IMR-90 (cell line): ENCODE data around the gene MACROD1.

Source experiments
- BHLHE40 ChIP-seq: fragments of 150-350 bp; IDR thresholded peaks from 2 replicates; pipeline ENCODE4 v1.6.1; 2016; ENCODE audit warnings: mild to moderate bottlenecking, low read depth, low read length
- CEBPB ChIP-seq: IDR thresholded peaks from 2 replicates; pipeline ENCODE4 v1.6.1; 2012; ENCODE audit warnings: low read depth, low read length, improper control_type of control experiment
- CTCF ChIP-seq: conservative IDR thresholded peaks from 2 replicates; pipeline ENCODE4 v1.5.1; 2012; ENCODE audit warnings: mild to moderate bottlenecking, low read depth, low read length, improper control_type of control experiment
- ELK1 ChIP-seq: fragments of 150-350 bp; IDR thresholded peaks from 2 replicates; pipeline ENCODE4 v1.6.1; 2016; ENCODE audit warnings: low read depth, mild to moderate bottlenecking, low read length, moderate library complexity, borderline replicate concordance
- FOS ChIP-seq: fragments of 150-350 bp; IDR thresholded peaks from 2 replicates; pipeline ENCODE4 v1.6.1; 2016; ENCODE audit warnings: low read depth, low read length
- MAFK ChIP-seq: IDR thresholded peaks from 2 replicates; pipeline ENCODE4 v1.6.1; 2012; ENCODE audit warnings: low read depth, low read length, improper control_type of control experiment
- MXI1 ChIP-seq: IDR thresholded peaks from 2 replicates; pipeline ENCODE4 v1.6.1; 2012; ENCODE audit warnings: low read depth, mild to moderate bottlenecking, low read length, moderate library complexity, borderline replicate concordance
- POLR2A ChIP-seq: IDR thresholded peaks from 2 replicates; pipeline ENCODE4 v1.6.1; 2012; ENCODE audit warnings: mild to moderate bottlenecking, low read depth, low read length
- RAD21 ChIP-seq: IDR thresholded peaks from 2 replicates; pipeline ENCODE4 v1.6.1; 2012; ENCODE audit warnings: low read length, improper control_type of control experiment
- RFX5 ChIP-seq: IDR thresholded peaks from 2 replicates; pipeline ENCODE4 v1.8.0; 2012; ENCODE audit warnings: low read depth, mild to moderate bottlenecking, low read length, moderate library complexity
- SMC3 ChIP-seq: fragments of 150-350 bp; IDR thresholded peaks from 2 replicates; pipeline ENCODE4 v1.6.1; 2016; ENCODE audit warnings: low read depth, mild to moderate bottlenecking, antibody characterized with exemption, low read length, moderate library complexity
- USF2 ChIP-seq: fragments of 150-350 bp; IDR thresholded peaks from 2 replicates; pipeline ENCODE4 v1.6.1; 2017; ENCODE audit warnings: mild to moderate bottlenecking, antibody characterized with exemption, low read length, low read depth

- no peak for TF ChIP-seq BHLHE40
- TF ChIP-seq USF2, result no peak
- no peak for TF ChIP-seq CTCF
- TF ChIP-seq POLR2A, result no peak
- TF ChIP-seq RAD21, result no peak
- TF ChIP-seq CEBPB, result no peak
- TF ChIP-seq FOS, result no peak
- no peak for TF ChIP-seq RFX5
- no peak for TF ChIP-seq ELK1
- TF ChIP-seq MAFK, result no peak
- TF ChIP-seq MXI1, result no peak
- TF ChIP-seq SMC3, result no peak
Observed at GRCh38 chr11:64027651-64028397, 138.1 kb downstream of the MACROD1 start.
